Chondrocyte (in vitro differentiated cells): ENCODE measurements around the gene CCDC171. TPM values are rescaled to one million over a fixed set of nuclear protein-coding genes. Genes with fewer than 3 reads are reported as not detected.

ENCODE experiments used
- DNase-seq: peaks from one replicate; pipeline ENCODE4 v3.0.0; 2021; ENCODE audit warnings: mixed read lengths, low spot score
- H3K27ac Mint-ChIP-seq: one replicate; pipeline ENCODE4 v1.8.0; 2021; ENCODE audit warnings: mild to moderate bottlenecking, moderate library complexity, mixed read lengths; ENCODE audit not compliant: unreplicated experiment
- H3K27me3 Mint-ChIP-seq: 2 replicates; pipeline ENCODE4 v1.8.0; 2021; ENCODE audit warnings: low read depth, mixed read lengths
- H3K36me3 Mint-ChIP-seq: 2 replicates; pipeline ENCODE4 v1.8.0; 2021; ENCODE audit warnings: low read depth, mixed read lengths
- H3K4me1 Mint-ChIP-seq: 2 replicates; pipeline ENCODE4 v1.8.0; 2021; ENCODE audit warnings: low read depth, mild to moderate bottlenecking, mixed read lengths
- H3K4me3 Mint-ChIP-seq: one replicate; pipeline ENCODE4 v1.8.0; 2021; ENCODE audit warnings: mild to moderate bottlenecking, moderate library complexity, mixed read lengths; ENCODE audit not compliant: unreplicated experiment
- H3K9me3 Mint-ChIP-seq: 2 replicates; pipeline ENCODE4 v1.8.0; 2021; ENCODE audit warnings: low read depth, mixed read lengths
- CTCF ChIP-seq: fragments of 200-600 bp; sonication (generic); IDR thresholded peaks from 2 replicates; pipeline ENCODE4 v1.5.0; 2021; ENCODE audit warnings: antibody characterized with exemption, mild to moderate bottlenecking, moderate library complexity
- total RNA-seq: library from RNA; stranded (reverse); gene quantifications from 3 replicates; pipeline ENCODE4 v1.2.1, GENCODE V29; 2021

CCDC171 gene
- total RNA-seq, 1 donor from 2014 or later: 3.2 TPM

- TF ChIP-seq CTCF: no peak
- Mint-ChIP-seq H3K4me3 (no peak overlapping the region), H3K4me1 (peaks cover under 1% of the 10 kb centered on the region), H3K9me3 (no peaks in the 10 kb centered on the region), H3K27me3 (no peaks in the 10 kb centered on the region), H3K36me3 (no peaks in the 10 kb centered on the region), H3K27ac (no peak overlapping the region)
- no peak for DNase-seq
These were observed 413.6 kb downstream of the CCDC171 start for GRCh38 chr9:15966471-15966870.

GRCh38 chr9:15967068-15967467 lies 414.2 kb downstream of the CCDC171 start:
- DNase-seq: no peak
- Mint-ChIP-seq H3K27me3 (no peaks in the 10 kb centered on the region), H3K9me3 (no peaks in the 10 kb centered on the region)

DNA sequence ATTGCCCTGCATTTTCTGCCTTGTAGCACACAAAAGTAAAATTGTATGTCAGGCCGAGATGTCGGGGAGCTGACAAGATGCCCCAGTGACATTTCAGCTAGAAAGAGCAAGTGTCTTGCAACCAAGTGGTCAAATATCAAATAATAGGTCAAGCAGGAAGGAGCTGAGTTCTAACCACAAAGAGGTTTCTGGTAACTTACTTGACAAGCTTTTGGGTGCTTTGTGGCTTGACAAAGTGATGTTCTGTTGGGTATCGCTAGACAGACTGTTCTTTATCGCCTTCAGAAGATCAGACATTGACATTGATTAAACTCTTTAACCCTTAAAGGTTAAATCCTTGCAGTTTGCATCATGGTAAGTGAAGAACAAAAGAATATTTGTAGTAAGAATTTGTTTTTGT lies 419.9 kb downstream of the CCDC171 start:
- no peak for DNase-seq
- Mint-ChIP-seq H3K27ac (no peak overlapping the region), H3K9me3 (no peaks in the 10 kb centered on the region), H3K4me3 (no peak overlapping the region), H3K27me3 (no peaks in the 10 kb centered on the region), H3K36me3 (no peaks in the 10 kb centered on the region), H3K4me1 (no peaks in the 10 kb centered on the region)
- TF ChIP-seq CTCF: no peak

More at GRCh38 chr9:15967068-15967467, 414.2 kb downstream of the CCDC171 start:
- Mint-ChIP-seq H3K36me3 (no peaks in the 10 kb centered on the region), H3K4me1 (no peaks in the 10 kb centered on the region), H3K4me3 (no peak overlapping the region), H3K27ac (no peak overlapping the region)
- peak; percentile 7 for TF ChIP-seq CTCF

DNA sequence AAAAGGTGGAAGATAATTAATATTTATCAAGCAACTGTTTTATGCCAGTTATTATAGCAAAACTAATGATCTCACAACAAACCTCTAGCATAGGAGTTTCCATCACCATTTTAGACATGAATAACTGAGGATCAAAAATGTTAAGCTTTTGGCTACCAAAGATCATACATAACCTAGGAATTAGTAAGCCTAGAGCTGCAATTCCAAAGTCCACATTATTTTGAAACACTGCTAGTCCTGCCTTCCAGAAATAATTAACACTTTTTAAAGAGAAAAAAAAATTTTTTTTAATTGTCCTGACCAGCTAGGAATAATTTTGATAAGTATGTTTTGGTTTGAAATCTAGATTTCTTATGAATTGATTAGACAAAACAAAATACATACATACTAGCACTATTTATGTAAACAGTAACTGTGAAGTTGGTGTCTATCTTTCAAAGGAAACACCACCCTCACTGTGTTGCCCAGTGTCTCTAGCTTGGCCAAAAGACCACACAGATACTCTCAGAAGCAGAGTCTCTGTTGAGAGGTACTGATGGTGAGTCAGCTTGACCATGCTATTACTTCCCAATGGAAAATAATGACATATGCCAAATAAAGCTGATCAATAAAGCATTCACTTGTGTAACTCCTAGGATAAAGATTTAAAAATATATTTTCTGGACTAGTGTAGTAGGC lies 422.4 kb downstream of the CCDC171 start:
- H3K27ac Mint-ChIP-seq: no peak overlapping the region
- no peaks in the 10 kb centered on the region for H3K9me3 Mint-ChIP-seq
- H3K4me3 Mint-ChIP-seq: no peak overlapping the region
- TF ChIP-seq CTCF: no peak
- DNase-seq: no peak
- no peaks in the 10 kb centered on the region for H3K36me3 Mint-ChIP-seq
- H3K4me1 Mint-ChIP-seq: no peaks in the 10 kb centered on the region
- H3K27me3 Mint-ChIP-seq: no peaks in the 10 kb centered on the region

GRCh38 chr9:15977438-15977837 lies 424.6 kb downstream of the CCDC171 start:
- no peak for DNase-seq
- Mint-ChIP-seq H3K27me3 (no peaks in the 10 kb centered on the region), H3K9me3 (no peaks in the 10 kb centered on the region), H3K4me3 (no peak overlapping the region), H3K36me3 (no peaks in the 10 kb centered on the region), H3K4me1 (peaks cover 13% of the 10 kb centered on the region), H3K27ac (no peak overlapping the region)
- TF ChIP-seq CTCF: no peak
